Ovary (tissue), 9 donors: ENCODE results near the gene GPR108. TPM values are rescaled to one million over a fixed set of nuclear protein-coding genes. Genes with fewer than 3 reads are reported as not detected.
A peak's percentile ranks its signal among the peaks of the same experiment; 100 is the strongest.

Source experiments
- DNase-seq, 5 donors: peaks; one replicate each; pipeline ENCODE4 v3.0.0-alpha.2; 2019 to 2020
- H3K27ac ChIP-seq, 2 donors: fragments of 200-600 bp; one replicate each; pipeline versions ENCODE4 v1.5.1 to v1.8.0; 2019 to 2022
- H3K27me3 ChIP-seq: fragments of 200-600 bp; one replicate; pipeline ENCODE4 v1.8.0; 2022
- H3K36me3 ChIP-seq: fragments of 200-600 bp; sonication (generic); one replicate; pipeline ENCODE4 v1.5.1; 2019
- H3K4me1 ChIP-seq: one replicate; pipeline ENCODE4 v1.8.1; 2013; ENCODE audit warnings: mild to moderate bottlenecking, moderate library complexity; ENCODE audit not compliant: insufficient read depth
- H3K4me3 ChIP-seq: fragments of 200-600 bp; sonication (generic); one replicate; pipeline ENCODE4 v1.5.1; 2017
- H3K9me3 ChIP-seq, 2 donors: fragments of 200-600 bp in 1 of 2; sonication (generic) in 1 of 2; one replicate each; pipeline versions ENCODE4 v1.5.1 to v1.8.1; 2013 to 2019; ENCODE audit warnings: mild to moderate bottlenecking in 1 of 2, moderate library complexity in 1 of 2
- EP300 ChIP-seq: sonication (generic); formaldehyde crosslinking; IDR thresholded peaks from one replicate; pipeline ENCODE4 v1.6.1; 2017; ENCODE audit warnings: antibody characterized with exemption
- POLR2A ChIP-seq: fragments of 450-650 bp; IDR thresholded peaks from one replicate; pipeline ENCODE4 v1.6.1; 2017; ENCODE audit warnings: antibody characterized with exemption, mild to moderate bottlenecking, moderate library complexity
- WGBS, 3 donors: extraction: QIAGEN DNeasy Blood & Tissue Kit in 1 of 3; methylation state at CpG; one replicate each; pipeline versions ENCODE4 v1.1.5 to v1.1.7; 2013 to 2017; 5-methylcytosine and 5-hydroxymethylcytosine counted together
- intact Hi-C, 4 donors: fragments of 100-400 bp; cut with DNase I; formaldehyde crosslinking; loops; one replicate each; pipeline versions ENCODE4 v1.11.0 to v1.15.1; 2022 to 2023
- polyA plus RNA-seq, 2 donors: library from polyadenylated mRNA; stranded (reverse); fragments of 200-250 nt in 1 of 2; fragments of 350-450 nt in 1 of 2; fragmentation: Illumina TruSeq in 1 of 2; extraction: RNeasy Lipid Tissue Mini Kit (QIAGEN cat#74804) in 1 of 2; gene quantifications; one replicate each; pipeline ENCODE4 v1.2.3, GENCODE V29; 2013 to 2014
- total RNA-seq, 7 donors: library from RNA; depleted of rRNA in 2 of 7; stranded (reverse); fragments of >200 nt in 2 of 7; fragmentation: NEBNext Ultra II Directional in 3 of 7; extraction: Animal tissue kit (Norgen Biotek cat#: 25700) in 3 of 7; gene quantifications; one replicate each; pipeline versions ENCODE4 v1.1.0 to v1.2.4, GENCODE V29; 2016 to 2023
- TF ChIP-seq, protein P1 (sequence below), 3 donors: fragments of 450-650 bp in 2 of 3; fragments of 200-600 bp in 1 of 3; IDR thresholded peaks; one replicate each; pipeline versions ENCODE4 v1.5.1 to v1.8.0; 2016 to 2022; ENCODE audit warnings: antibody characterized with exemption in 3 of 3, mild to moderate bottlenecking in 1 of 3
- donor health status: DM: no; HTN: no; CAD: no; lungs with moderate emphysema.
- donor health status: DM: no; HTN: no; CAD: no.
- donor health status: Bipolar disorder and iron deficiency.
- donor health status: DM: yes; HTN: yes; CAD: no.
- donor health status: DM: no; HTN: no; CAD: no.
- donor health status: DM: yes; HTN: yes; CAD: no.

Gene GPR108
- total and polyA plus RNA-seq, 9 donors = 34.0 to 76.6 (median 61.0) TPM

DNA sequence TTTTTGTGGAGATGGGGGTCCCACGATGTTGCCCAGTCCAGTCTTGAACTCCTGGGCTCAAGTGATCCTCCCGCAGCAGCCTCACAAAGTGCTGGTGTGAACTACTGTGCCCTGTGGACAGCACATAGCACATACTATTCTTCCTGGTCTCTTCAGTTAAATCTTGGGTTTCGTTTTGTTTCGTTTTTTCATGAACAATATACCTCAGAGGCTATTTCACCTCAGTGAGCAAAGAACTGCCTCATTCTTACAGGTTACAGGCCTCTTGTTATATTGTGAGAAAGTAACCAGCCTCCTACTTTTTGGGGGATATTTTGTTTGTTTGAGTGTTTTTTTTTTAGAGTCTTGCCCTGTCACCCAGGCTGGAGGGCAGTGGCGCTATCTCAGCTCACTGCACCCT lies 15.6 kb downstream of the GPR108 start:
- Histone ChIP-seq H3K27me3 (no peaks in the 10 kb centered on the region), H3K27ac (no peak overlapping the region), H3K4me1 (peaks cover 5% of the 10 kb centered on the region), H3K4me3 (no peak overlapping the region), H3K9me3 (no peaks in the 10 kb centered on the region), H3K36me3 (no peaks in the 10 kb centered on the region)
- intact Hi-C loops = no loop called here
- WGBS, 3 donors = 74 to 76% (median 75%) methylated on average over 5 of the region's 5 CpGs
- no peak for TF ChIP-seq POLR2A
- TF ChIP-seq, protein P1, sequence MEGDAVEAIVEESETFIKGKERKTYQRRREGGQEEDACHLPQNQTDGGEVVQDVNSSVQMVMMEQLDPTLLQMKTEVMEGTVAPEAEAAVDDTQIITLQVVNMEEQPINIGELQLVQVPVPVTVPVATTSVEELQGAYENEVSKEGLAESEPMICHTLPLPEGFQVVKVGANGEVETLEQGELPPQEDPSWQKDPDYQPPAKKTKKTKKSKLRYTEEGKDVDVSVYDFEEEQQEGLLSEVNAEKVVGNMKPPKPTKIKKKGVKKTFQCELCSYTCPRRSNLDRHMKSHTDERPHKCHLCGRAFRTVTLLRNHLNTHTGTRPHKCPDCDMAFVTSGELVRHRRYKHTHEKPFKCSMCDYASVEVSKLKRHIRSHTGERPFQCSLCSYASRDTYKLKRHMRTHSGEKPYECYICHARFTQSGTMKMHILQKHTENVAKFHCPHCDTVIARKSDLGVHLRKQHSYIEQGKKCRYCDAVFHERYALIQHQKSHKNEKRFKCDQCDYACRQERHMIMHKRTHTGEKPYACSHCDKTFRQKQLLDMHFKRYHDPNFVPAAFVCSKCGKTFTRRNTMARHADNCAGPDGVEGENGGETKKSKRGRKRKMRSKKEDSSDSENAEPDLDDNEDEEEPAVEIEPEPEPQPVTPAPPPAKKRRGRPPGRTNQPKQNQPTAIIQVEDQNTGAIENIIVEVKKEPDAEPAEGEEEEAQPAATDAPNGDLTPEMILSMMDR (IDR thresholded peaks at IDR 0.05) = no peak
- TF ChIP-seq EP300 = no peak
- DNase-seq = no peak

DNA sequence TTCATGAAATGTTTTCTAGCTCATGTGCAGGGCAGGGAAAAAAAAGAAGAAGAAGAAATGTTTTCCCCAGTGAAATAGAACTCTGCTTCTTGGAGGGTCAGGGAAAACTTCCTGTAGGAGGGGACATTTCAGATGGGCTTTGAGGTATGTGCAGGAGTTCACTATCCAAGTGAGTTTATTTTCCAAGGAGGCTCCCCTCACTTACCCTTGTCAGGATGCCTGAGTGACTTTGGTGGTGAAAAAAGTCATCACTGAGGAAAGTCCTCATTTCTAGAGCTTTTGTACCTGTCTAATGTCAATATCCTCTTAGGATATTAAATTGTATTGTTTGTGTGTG lies 16.3 kb downstream of the GPR108 start:
- DNase-seq = no peak
- intact Hi-C loops = no loop called here
- TF ChIP-seq EP300 (no peak), POLR2A (no peak)
- TF ChIP-seq, protein P1 (IDR thresholded peaks at IDR 0.05) = no peak
- H3K27me3 ChIP-seq = no peaks in the 10 kb centered on the region
- H3K27ac ChIP-seq = peak overlapping the region in 1 of 2 donors; percentile 55
- no peaks in the 10 kb centered on the region for H3K9me3 ChIP-seq
- H3K36me3 ChIP-seq = no peaks in the 10 kb centered on the region
- no peak overlapping the region for H3K4me3 ChIP-seq
- peaks cover 5% of the 10 kb centered on the region for H3K4me1 ChIP-seq

DNA sequence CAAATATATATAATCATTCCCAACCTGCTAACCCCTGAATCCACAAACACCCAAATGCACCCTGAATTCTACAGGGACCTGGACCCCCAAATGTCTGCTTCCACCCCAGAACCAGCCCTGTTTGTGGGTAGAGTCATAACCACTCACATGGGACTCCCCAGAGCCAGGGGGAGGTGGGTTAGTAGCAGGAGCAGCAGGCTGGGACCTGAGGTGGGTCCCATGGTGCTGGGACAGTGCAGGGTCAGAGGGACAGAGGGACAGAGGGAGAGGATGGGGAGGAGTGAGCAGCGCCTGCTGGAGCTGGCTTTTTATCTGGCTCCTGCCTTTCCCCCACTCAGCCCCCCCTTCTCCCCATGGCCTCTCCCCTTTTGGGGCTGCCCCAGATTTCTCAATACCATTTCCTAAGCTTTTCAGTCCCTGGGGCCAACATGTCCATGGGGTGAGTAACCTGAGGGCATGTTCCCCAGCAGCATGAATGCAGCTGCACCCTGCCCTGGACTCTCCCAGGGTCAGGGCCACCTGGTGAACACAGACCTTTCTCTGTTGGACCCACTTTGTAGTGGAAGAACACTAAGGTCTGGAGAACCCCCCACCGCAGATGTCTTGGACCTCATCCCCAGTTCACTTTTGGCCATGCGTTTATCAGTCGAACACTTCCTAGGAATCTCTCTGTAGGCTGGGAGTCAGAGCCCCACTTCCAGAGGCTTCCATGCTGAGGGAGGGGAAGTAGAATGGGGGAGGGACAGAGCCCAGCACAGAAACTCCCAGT lies 16.8 kb downstream of the GPR108 start, which contains the start of gene C3:
Gene C3, minus strand, starts transcription at position 282 of the 769 bp plus-strand sequence. Its CDS starts 61 bp downstream, at position 221.
- no peaks in the 10 kb centered on the region for H3K36me3 ChIP-seq
- H3K4me3 ChIP-seq = peak within 1 kb of the TSS; percentile 21
- peak; percentile 65 to 91 (median 79) for DNase-seq
- no peak for TF ChIP-seq EP300
- peak; percentile 60 for TF ChIP-seq POLR2A
- H3K27ac ChIP-seq = peak within 1 kb of the TSS; percentile 12 to 55
- intact Hi-C loops = no loop called here
- peaks cover 3% of the 10 kb centered on the region for H3K4me1 ChIP-seq
- WGBS, 3 donors = 14 to 24% (median 19%) methylated on average over 4 of the region's 4 CpGs
- no peaks in the 10 kb centered on the region for H3K27me3 ChIP-seq
- H3K9me3 ChIP-seq = no peaks in the 10 kb centered on the region

DNA sequence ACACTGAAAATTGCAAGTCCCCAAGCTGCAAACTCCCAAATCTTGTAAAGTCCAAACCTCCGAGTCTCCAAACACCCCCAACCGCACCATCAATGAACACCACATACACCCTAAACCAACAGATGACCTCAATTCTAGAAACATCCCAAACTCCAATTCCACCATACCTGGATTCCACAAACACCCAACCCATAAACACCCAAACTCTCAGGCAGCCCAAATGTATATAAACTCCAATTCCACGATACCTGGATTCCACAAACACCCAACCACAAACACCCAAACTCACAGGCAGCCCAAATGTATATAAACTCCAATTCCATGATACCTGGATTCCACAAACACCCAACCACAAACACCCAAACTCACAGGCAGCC lies 17.4 kb downstream of the GPR108 start:
- Histone ChIP-seq H3K36me3 (no peaks in the 10 kb centered on the region), H3K9me3 (no peaks in the 10 kb centered on the region), H3K27ac (peak overlapping the region in 1 of 2 donors; percentile 55), H3K4me3 (peak overlapping the region; percentile 21), H3K4me1 (peaks cover 3% of the 10 kb centered on the region), H3K27me3 (no peaks in the 10 kb centered on the region)
- TF ChIP-seq POLR2A (no peak), EP300 (no peak)
- TF ChIP-seq, protein P1 (IDR thresholded peaks at IDR 0.05) = no peak
- 79 to 90% (median 87%) methylated on average over 3 of the region's 3 CpGs for WGBS, 3 donors
- DNase-seq = peak in 1 of 5 donors; percentile 2
- intact Hi-C loops = no loop called here

GRCh38 chr19:6719540-6719861 lies 17.9 kb downstream of the GPR108 start:
- Histone ChIP-seq H3K27me3 (no peaks in the 10 kb centered on the region), H3K4me3 (peak overlapping the region; percentile 21), H3K4me1 (peaks cover 3% of the 10 kb centered on the region), H3K27ac (peak overlapping the region in 1 of 2 donors; percentile 12), H3K36me3 (no peaks in the 10 kb centered on the region), H3K9me3 (no peaks in the 10 kb centered on the region)
- TF ChIP-seq POLR2A (no peak), EP300 (no peak)
- TF ChIP-seq, protein P1 (IDR thresholded peaks at IDR 0.05) = no peak
- no peak for DNase-seq
- intact Hi-C loops = no loop called here
- 68 to 82% (median 70%) methylated on average over 6 of the region's 6 CpGs for WGBS, 3 donors
